Middle frontal gyrus (tissue), 1 donor: Measurements from ENCODE around the gene SIK2.
A peak's percentile ranks its signal among the peaks of the same experiment; 100 is the strongest.
"Not testable (repeated sequence)": the region's sequence is repeated elsewhere in the genome, so short reads cannot be mapped to it uniquely, and the experiment has no call there.

ENCODE experiments used
- DNase-seq: peaks from one replicate; pipeline ENCODE4 v3.0.0-alpha.2; 2015; ENCODE audit warnings: low spot score; ENCODE audit errors: extremely low spot score

The SIK2 gene

DNA sequence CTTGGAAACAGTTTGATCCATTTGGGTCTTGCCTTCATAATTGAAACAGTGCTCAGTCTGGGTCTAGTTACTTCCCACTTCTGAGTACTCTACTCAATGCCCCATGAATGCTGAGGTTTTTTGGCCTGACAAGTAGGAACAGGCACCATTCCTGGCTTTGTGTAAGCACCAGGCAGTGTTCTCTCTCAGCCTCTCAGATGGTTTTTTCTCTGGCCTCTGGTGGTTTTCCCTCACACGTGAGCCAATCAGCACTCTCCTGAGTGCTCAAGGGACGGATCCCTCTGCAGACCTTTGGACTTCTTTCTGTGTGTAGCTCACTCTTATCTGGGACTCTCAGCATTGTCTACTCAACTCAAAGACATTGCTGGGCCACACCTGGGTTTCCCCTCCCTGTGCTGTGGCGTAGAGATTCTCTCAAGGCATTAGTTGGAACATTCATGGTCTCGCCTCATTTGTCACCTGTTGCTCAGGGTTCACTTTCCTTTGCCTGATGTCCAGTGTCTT is 21.3 kb downstream of the SIK2 start:
- DNase-seq = no peak

DNA sequence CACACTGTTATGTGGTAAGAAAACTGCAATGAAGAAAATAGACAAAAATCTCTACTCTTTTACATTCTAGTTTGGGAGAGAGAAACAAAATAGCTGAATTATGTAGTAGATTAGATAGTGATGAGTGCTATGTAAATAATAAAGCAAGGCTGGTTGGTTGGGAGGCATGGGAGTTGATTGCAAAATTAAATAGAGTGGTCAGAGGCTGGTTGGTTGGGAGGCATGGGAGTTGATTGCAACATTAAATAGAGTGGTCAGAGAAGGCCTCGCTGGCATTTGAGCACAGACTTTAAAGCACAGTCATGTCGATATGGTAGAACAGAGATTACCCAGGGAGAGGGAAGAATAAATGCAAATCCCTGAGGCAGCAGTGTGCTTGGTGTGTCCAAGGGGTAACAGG is 22.4 kb downstream of the SIK2 start:
- DNase-seq = no peak

DNA sequence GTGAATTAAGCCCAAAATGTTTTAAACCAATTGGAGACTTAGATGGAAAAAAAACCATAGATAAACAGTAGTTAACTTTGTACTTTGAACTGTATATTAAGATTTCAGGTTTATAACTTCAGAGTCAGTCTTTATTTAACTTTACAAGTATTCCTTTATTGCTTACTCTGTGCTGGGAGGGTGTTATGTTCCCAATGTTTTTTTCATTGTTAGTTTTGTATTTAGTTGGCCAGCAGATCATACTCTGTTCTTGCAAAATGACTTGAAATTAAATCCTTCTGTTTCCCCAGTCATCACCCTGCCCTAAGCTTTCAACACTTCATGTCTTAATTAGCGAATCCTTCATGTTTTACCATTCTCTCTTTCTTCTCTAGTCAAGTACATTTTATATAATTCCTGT is 25.3 kb downstream of the SIK2 start:
- DNase-seq = no peak

DNA sequence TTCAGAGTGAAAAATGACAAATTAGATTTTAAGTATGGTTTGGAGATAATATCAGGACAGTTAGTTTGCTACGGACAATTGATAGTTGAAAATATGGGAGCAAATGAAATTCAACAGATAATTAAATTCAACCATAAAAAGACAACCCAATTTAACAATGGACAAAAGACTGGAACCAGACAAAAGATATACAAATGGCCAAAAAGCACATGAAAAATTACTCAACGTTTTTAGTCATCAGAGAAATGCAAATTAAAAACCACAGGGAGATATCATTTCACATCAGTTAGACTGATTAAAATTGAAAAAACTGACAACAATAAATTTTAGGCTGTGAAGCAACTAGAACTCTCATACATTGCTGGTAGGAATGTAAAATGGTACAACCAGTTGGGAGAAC is 27.2 kb downstream of the SIK2 start:
- DNase-seq = no peak

DNA sequence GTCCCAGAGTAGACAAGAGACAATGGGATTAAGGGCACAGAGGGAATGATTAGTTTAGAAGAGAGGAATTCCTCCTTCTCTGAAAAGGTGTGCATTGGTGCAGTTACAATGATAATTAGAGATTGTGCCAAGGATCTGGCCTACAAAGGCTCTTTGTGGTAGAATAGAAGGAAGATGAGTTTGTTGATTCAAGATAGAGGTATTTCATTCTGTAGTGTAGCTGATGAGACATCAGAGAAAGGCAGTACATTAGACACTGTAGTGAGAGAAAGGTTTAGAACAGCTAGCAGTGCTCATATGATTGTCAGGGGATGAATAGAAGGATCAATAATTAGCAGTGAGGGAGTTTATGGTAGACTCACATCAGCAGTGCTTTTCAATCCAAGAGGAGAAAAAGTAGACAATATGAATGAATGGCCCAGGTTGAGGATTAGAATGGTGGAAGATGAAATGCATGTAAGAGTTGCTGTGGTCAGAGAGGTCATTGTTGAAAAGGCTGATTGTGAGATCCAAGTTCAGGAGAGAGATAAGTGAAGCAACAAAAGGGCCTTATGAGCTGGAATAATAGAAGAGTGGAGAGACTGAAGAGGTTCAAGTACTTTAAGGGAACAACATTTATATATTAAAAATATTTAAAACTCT is 28.9 kb downstream of the SIK2 start:
- no peak for DNase-seq

DNA sequence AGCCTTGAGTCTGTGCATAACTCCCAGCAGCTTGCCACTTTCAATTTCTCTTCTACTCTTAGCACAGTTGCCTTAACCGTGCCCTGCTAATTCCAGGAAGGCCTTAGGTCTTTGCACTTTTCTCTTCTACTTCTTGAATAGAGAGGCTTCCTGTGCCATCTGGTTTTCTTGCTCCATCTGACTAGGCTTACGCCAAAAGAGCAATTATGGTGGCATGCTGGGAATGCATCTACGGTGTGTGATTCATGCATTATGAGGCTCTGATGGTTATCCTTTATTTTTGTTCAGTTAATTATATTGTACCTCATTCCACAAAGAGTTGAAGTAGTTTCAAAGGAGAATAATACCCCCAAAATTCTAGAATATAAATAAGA is 29.4 kb downstream of the SIK2 start:
- DNase-seq = no peak

DNA sequence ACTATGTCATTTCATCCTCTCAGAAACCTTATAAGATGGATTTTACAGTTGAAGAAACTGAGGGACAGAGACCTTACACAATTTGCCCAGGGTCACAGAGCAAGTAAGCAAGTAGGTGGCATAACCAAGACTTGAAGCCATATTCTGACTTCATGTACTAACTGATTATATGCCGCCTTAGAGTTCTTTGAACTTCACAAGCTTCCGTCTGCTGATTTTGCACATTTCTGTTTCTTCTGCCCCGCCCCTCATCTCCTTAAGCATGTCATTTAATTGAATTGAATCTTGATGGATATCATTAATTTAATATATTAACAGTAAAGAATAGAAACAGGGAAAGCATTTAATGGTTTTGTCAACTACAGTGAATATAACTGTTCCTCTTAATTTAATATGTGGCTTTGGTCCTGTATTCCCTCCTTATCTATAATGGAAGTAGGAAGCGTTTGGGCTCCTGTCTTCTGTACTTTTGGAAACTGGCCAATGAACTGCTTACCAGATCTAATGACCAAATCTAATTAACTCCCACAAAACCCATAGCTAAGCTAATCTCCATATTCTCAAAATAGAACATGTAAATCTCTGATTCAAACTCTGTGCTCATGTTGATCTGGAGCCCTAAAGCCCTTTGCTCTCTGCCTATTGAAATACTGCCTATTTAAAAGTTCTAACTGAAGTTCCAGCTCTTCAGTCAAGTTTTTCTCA is 30.4 kb downstream of the SIK2 start:
- no peak for DNase-seq

DNA sequence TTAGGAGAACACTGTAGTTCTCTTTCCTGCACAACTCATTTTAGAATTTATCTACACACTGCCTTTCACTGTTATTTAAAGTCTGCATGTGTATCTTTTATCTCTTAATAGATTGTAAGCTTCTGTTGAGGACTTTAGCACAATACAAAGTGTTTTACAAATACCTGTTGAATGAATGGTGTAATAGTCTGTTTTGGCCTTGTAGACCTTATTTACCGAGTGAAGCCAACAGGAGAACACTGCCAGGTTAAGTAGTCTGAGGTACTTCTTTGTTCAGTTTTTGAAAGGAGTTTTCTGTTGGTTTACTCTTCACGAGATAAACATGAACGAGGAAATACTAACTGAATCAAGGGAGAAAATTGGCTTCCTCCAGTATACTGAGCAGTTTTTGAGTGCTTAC is 31.0 kb downstream of the SIK2 start:
- DNase-seq = no peak

DNA sequence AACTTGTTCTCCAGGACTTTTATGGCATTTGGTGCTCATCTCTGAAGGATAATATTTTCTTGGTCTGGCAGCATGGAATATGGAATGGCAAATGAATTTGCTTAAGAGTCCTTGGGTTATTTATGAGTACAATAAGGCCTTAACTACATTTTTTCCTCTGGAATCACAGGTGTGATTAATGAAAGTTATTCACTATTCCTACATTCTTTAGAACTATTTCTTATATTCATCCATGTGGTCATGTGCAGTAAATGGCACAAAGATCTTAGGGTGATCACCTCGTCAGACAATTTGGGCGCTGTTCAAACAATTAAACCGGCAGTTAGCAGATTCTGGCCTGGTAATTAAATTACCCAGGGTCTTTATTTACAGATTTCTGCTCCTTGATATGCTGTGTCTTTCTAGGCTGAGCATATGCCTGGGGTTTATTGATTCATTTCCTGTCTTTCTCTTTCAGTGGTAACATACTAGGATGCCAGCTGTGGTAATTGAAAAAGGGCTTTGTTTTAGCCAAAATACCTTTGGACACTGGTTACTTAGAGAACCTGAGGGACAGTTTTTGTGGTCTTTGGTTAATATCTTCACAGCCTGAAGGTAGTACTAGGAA is 31.6 kb downstream of the SIK2 start:
- DNase-seq = no peak

DNA sequence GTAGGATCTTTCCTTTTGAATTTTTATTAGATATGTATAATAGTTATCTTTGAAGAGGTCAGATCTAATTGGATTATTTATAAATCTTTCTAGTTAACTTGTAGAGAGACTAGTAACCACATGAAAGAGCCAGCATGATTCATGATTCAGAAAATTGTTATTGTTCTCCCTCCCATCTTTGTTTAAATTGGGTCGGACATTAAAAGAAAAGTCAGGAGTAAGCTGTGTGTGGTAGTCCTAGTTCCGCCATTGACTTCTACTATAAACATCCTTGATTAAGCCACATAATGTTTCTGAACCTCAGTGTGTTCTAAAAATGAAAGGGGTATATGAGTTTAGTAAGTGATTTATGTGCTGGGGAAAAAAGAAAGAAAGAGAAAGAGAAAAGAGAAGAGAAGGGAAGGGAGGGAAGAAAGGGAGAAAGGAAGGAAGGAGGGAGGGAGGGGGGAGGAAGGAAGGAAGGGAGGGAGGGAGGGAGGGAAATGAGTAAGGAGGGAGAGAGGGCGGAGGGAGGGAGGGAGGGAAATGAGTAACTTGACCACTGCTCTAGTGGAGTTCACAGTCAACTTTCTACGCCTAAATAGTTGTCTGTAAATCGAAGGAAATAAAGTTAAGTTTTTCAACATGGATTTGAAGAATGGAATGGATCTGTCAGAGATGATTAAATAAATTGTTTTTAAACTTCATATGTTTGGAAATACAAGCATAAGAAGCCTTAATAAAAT is 32.9 kb downstream of the SIK2 start:
- no peak for DNase-seq

DNA sequence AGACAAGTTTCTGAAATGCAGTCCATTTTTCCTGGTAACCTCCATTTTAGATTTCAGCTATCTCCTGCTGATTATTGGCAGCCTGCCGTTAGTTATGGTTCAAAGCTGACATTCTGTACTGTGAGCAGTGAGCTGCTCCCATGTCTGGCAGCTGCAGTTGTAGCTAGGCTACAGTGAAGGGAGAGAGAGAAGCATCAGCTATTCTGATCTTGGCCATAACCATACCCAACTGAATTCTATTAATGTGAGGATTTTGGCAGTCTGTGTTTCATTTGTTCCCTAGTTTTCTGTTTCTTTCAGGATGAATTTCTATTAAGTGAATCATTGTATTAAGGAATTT is 33.4 kb downstream of the SIK2 start:
- peak; percentile 60 for DNase-seq

DNA sequence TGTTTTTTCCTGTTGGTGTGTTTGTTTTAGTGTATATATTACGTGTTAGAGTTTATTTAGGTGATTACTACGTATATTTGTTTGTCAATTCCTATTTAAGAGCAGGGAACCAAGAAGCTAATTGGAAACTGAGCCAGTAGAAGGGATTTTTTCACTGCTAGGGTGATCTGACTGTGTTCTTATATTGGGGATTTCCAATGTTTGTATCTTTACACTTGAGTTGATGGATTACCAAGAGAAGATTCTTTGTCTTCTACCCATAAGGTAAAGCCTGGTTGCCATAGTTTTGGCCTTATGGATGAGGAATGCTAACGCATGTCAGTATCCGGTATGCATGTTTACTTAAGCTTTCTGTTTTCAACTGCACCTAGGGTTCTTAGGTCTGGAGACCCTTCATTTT is 35.6 kb downstream of the SIK2 start:
- no peak for DNase-seq

DNA sequence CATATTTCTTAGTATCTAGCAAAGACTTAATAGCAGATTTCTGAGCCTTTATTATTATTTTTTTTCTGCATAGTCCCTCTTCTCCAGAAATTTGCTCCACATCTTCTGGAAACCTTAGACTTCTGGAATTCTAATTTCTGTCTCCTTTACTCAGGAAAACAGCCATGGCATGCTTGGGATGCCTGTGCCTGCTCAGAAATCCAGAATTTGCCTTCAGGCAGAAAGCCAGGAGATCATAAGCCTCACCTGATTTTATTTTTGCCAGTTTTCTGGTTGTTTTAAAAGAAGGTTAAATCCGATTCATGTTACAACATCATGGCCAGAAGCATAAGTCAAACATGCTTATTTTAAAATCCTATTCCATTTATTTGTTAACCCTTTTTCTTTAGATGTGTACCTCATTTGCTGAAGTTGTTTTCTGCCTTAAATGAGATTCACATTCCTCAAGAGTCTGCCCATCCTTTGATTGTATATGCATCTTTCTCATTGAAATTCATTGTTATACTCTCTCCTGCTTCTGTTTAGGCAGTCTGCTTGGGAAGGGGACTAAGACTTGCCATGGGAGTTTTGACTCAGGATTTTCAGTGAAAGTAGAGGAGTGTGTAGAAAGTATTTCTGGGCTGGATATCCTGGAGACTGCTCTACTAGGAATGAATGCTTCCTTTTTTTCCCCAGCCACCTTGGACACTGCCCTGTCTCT is 37.1 kb downstream of the SIK2 start:
- no peak for DNase-seq

DNA sequence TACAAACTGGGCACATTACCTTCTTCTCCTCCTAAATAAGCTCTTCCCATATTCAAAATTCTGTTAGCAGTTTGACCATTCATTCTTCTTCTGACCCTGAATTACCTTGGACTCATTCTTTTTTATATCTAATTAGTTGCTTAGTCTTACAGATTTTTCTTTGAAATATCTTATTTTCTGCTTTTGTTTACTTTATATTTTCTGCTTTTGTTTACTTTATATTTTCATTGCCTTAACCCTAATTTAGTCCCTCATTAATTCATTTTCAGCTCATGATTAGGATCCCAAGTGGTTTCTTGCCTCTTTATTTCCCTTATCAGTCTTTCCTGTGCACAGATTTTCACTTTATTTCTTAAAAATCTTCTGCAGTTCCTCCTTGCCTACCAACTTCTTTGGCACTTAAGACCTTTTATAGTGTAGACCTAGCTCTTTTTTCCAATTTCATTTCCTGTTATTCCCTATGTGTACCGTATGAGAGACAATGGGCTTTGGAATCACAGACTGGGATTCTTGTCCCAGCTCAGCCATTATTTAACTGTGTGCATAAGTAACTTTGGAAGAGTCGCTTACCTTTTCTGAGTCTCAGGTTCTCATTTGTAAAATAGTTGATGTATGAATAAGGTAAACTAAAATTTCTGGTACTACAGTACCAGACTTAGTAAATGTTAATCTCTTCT is 39.2 kb downstream of the SIK2 start:
- no peak for DNase-seq

DNA sequence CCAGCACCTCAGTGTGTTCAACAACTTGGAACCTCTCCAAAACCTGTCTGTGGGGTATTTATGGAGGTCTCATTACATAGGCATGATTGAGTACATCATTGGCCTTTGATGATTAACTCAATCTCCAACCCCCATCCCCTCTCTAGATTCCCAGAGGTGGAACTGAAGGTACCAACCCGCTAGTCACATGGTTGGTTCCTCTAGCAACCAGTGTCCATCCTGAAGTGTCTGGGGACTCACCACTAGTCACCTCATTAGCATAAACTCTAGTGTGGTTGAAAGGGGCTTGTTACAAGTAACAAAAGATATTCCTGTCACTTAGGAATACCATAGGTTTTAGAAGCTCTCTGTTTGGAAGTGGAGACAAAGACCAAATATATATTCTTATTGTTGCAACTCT is 40.3 kb downstream of the SIK2 start:
- no peak for DNase-seq

DNA sequence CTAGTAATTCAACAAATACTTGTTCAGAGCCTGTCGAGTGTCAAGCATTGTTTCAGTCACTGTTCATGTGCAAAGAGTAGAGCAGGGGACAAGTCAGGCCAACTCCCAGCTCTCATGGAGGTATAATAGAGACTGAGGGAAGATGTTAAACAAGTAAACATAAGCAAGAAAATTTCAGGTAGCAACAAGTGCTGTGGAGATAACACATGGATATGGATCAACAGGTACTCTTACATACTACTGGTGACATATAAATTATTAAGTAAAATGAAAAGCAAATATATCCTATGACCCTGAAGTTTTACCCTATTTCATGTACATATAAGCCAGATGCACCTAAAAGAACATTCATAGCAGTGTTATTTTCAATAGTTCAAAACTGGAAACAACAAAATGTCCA is 42.7 kb downstream of the SIK2 start:
- DNase-seq = no peak

DNA sequence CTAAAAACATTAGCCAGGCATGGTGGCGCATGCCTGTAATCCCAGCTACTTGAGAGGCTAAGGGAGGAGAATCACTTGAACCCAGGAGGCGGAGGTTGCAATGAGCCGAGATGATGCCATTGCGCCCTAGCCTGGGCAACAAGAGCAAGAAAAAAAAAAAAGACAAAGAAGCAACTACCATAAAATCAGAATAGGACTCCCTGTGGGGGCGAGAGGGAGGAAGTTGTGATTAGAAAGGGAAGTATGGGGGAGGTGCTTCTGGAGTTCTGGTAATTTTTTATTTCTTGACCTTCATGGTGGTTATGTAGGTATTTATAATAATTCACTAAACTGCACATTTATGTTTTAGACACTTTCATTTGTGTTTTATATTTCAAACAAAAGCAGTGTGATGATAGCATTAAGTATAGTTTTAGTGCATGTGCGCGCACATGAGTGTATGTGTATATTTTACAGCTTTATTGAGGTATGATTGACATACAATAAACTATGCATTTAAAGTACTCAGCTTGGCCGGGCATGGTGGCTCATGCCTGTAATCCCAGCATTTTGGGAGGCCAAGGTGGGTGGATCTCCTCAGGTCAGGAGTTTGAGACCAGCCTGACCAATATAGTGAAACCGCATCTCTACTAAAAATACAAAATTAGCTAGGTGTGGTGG is 43.5 kb downstream of the SIK2 start:
- no peak for DNase-seq

DNA sequence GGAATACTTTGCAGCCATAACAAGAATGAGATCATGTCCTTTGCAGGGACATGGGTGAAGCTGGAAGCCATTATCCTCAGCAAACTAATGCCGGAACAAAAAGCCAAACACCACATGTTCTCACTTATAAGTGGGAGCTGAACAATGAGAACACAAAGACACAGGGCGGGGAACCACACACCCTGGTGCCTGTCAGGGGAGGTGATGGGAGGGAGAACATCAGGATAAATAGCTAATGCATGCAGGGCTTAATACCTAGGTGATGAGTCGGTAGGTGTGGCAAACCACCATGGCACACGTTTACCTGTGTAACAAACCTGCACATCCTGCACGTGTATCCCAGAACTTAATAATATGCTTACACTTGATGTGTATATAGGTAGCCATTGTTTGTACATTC is 49.1 kb downstream of the SIK2 start:
- DNase-seq = not testable (repeated sequence)

DNA sequence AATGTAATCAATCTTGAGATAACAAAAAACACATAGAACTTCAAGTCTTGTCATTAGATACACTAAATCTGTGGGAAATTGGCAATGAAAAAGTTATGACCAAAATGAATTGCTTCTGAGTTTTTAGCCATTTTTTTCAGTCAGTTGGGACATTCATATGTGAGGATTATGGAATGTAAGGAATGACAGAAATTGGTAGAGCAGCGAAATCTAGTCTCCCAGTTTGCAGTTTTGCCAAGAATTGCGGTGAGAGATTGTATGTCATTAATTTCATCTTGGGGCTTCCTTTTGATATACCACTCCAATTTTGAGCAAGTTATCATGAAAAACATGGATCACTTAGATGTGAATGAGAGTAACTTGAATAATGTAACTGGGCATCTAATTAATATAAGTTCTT is 49.9 kb downstream of the SIK2 start:
- DNase-seq = no peak

DNA sequence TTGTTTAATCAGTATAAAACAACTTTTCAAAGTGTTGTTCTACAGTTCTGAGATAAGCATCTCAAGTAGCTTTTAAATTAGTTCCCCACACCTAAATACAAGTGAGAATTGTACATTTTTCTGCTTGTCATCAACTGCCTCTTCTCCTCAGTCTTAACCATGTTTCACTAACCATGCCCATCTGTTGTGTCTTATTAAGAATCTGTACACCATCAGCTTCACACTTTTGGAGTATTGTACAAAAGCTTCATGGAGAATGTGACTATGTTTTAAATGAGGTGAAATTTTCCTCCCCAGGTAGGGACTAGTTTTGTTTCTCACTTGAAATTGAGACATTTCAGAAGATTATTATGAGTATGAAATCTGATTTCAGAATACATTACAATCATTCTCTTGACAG is 52.4 kb downstream of the SIK2 start:
- no peak for DNase-seq

DNA sequence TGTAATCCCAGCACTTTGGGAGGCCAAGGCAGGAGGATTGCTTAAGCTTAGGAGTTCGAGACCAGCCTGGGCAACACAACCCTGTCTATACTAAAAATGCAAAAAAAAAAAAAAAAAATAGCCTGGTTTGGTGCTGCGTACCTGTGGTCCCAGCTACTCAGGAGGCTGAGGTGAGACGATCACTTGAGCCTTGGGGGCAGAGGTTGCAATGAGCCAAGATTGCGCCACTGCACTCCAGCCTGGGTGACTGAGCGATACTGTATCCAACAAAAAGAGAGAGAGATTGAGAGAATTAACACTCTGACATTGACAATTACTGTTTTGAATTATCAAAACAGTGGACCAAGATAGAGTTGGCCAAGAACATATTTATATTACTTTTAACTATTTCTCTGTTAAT is 53.7 kb downstream of the SIK2 start:
- DNase-seq = no peak
